ENCODE measurements around the gene IRF5. TPM values are rescaled to one million over a fixed set of nuclear protein-coding genes. Genes with fewer than 3 reads are reported as not detected.

IRF5 gene
- total and polyA plus RNA-seq, 5 donors = 1.6 to 4.6 (median 4.1) TPM

GRCh38 chr7:128933180-128933891 is 4.4 kb upstream of the IRF5 start:
- H3K9me3 ChIP-seq (ENCODE audit: control insufficient read depth, low read length) = no peaks in the 10 kb centered on the region
- intact Hi-C loops (cut with DNase I) = no loop called here
- DNase-seq = no peak

GRCh38 chr7:128934361-128935341 is 3.1 kb upstream of the IRF5 start:
- Histone ChIP-seq H3K4me1 (ENCODE audit: control insufficient read depth, insufficient read depth, low read length) (no peaks in the 10 kb centered on the region), H3K27ac (ENCODE audit: low read length) (no peak overlapping the region), H3K4me3 (ENCODE audit: low read length) (no peak overlapping the region), H3K27me3 (ENCODE audit: control insufficient read depth, insufficient read depth) (no peaks in the 10 kb centered on the region), H3K9me3 (ENCODE audit: control insufficient read depth, low read length) (no peaks in the 10 kb centered on the region)
- intact Hi-C loops (cut with DNase I) = no loop called here
- 65% methylated on average over 14 of the region's 14 CpGs for WGBS
- ATAC-seq (peak; percentile 9 to 28), DNase-seq (peak in 1 of 3 donors; percentile 55)

More at GRCh38 chr7:128933180-128933891, 4.4 kb upstream of the IRF5 start:
- H3K27ac ChIP-seq (ENCODE audit: low read length) = no peak overlapping the region
- peak; percentile 50 to 58 for ATAC-seq
- no peaks in the 10 kb centered on the region for H3K27me3 ChIP-seq (ENCODE audit: control insufficient read depth, insufficient read depth)
- WGBS = 53% methylated on average over 15 of the region's 15 CpGs
- no peaks in the 10 kb centered on the region for H3K4me1 ChIP-seq (ENCODE audit: control insufficient read depth, insufficient read depth, low read length)
- no peak overlapping the region for H3K4me3 ChIP-seq (ENCODE audit: low read length)

GRCh38 chr7:128935342-128935730 is 2.4 kb upstream of the IRF5 start:
- 49% methylated on average over 6 of the region's 6 CpGs for WGBS
- no peak for ATAC-seq
- H3K27ac ChIP-seq (ENCODE audit: low read length) = no peak overlapping the region

GRCh38 chr7:128936798-128937197 is 929 bp upstream of the IRF5 start:
- intact Hi-C loops (cut with DNase I) = no loop called here
- no peaks in the 10 kb centered on the region for H3K9me3 ChIP-seq (ENCODE audit: control insufficient read depth, low read length)
- no peaks in the 10 kb centered on the region for H3K27me3 ChIP-seq (ENCODE audit: control insufficient read depth, insufficient read depth)
- DNase-seq (no peak), ATAC-seq (no peak)
- H3K4me3 ChIP-seq (ENCODE audit: low read length) = no peak overlapping the region
- H3K27ac ChIP-seq (ENCODE audit: low read length) = no peak overlapping the region
- no peaks in the 10 kb centered on the region for H3K4me1 ChIP-seq (ENCODE audit: control insufficient read depth, insufficient read depth, low read length)
- WGBS = 79% methylated on average over 4 of the region's 4 CpGs

More at GRCh38 chr7:128935342-128935730, 2.4 kb upstream of the IRF5 start:
- Histone ChIP-seq H3K4me3 (ENCODE audit: low read length) (no peak overlapping the region), H3K27me3 (ENCODE audit: control insufficient read depth, insufficient read depth) (no peaks in the 10 kb centered on the region), H3K4me1 (ENCODE audit: control insufficient read depth, insufficient read depth, low read length) (no peaks in the 10 kb centered on the region), H3K9me3 (ENCODE audit: control insufficient read depth, low read length) (no peaks in the 10 kb centered on the region)
- no peak for DNase-seq
- intact Hi-C loops (cut with DNase I) = no loop called here

GRCh38 chr7:128937271-128937646 is 468 bp upstream of the IRF5 start:
- Histone ChIP-seq H3K9me3 (ENCODE audit: control insufficient read depth, low read length) (no peaks in the 10 kb centered on the region), H3K4me3 (ENCODE audit: low read length) (no peak overlapping the region), H3K27me3 (ENCODE audit: control insufficient read depth, insufficient read depth) (no peaks in the 10 kb centered on the region), H3K4me1 (ENCODE audit: control insufficient read depth, insufficient read depth, low read length) (no peaks in the 10 kb centered on the region), H3K27ac (ENCODE audit: low read length) (no peak overlapping the region)
- ATAC-seq (no peak), DNase-seq (no peak)
- intact Hi-C loops (cut with DNase I) = no loop called here
- WGBS = 49% methylated on average over 17 of the region's 17 CpGs

- DNase-seq (peak in 2 of 3 donors; percentile 70 to 79), ATAC-seq (peak; percentile 16 to 17)
- Histone ChIP-seq H3K9me3 (ENCODE audit: control insufficient read depth, low read length) (no peaks in the 10 kb centered on the region), H3K4me3 (ENCODE audit: low read length) (peak overlapping the region; percentile 29), H3K4me1 (ENCODE audit: control insufficient read depth, insufficient read depth, low read length) (no peaks in the 10 kb centered on the region), H3K27me3 (ENCODE audit: control insufficient read depth, insufficient read depth) (no peaks in the 10 kb centered on the region), H3K27ac (ENCODE audit: low read length) (no peak overlapping the region)
- intact Hi-C loops (cut with DNase I) = no loop called here
- WGBS = 2% methylated on average over 30 of the region's 30 CpGs
These were observed 882 bp downstream of the IRF5 start for GRCh38 chr7:128938544-128939074.

GRCh38 chr7:128939075-128939860 is 1.5 kb downstream of the IRF5 start:
- intact Hi-C loops (cut with DNase I) = no loop called here
- ATAC-seq = peak; percentile 40 to 45
- H3K9me3 ChIP-seq (ENCODE audit: control insufficient read depth, low read length) = no peaks in the 10 kb centered on the region
- H3K4me1 ChIP-seq (ENCODE audit: control insufficient read depth, insufficient read depth, low read length) = no peaks in the 10 kb centered on the region
- H3K27me3 ChIP-seq (ENCODE audit: control insufficient read depth, insufficient read depth) = no peaks in the 10 kb centered on the region
- H3K4me3 ChIP-seq (ENCODE audit: low read length) = peak overlapping the region; percentile 29
- H3K27ac ChIP-seq (ENCODE audit: low read length) = no peak overlapping the region
- WGBS = 54% methylated on average over 7 of the region's 7 CpGs
- peak in 2 of 3 donors; percentile 68 to 70 for DNase-seq

GRCh38 chr7:128939861-128940410 is 2.2 kb downstream of the IRF5 start:
- no peaks in the 10 kb centered on the region for H3K9me3 ChIP-seq (ENCODE audit: control insufficient read depth, low read length)
- peak in 1 of 2 donors; percentile 24 for ATAC-seq

GRCh38 chr7:128940494-128941322 is 3.0 kb downstream of the IRF5 start:
- 73% methylated on average over 20 of the region's 20 CpGs for WGBS
- DNase-seq (peak; percentile 61 to 86 (median 78)), ATAC-seq (peak; percentile 53 to 63)
- H3K27ac ChIP-seq (ENCODE audit: low read length) = no peak overlapping the region
- H3K9me3 ChIP-seq (ENCODE audit: control insufficient read depth, low read length) = no peaks in the 10 kb centered on the region
- intact Hi-C loops (cut with DNase I) = no loop called here
- H3K4me3 ChIP-seq (ENCODE audit: low read length) = no peak overlapping the region
- no peaks in the 10 kb centered on the region for H3K27me3 ChIP-seq (ENCODE audit: control insufficient read depth, insufficient read depth)
- no peaks in the 10 kb centered on the region for H3K4me1 ChIP-seq (ENCODE audit: control insufficient read depth, insufficient read depth, low read length)

More at GRCh38 chr7:128939861-128940410, 2.2 kb downstream of the IRF5 start:
- H3K4me1 ChIP-seq (ENCODE audit: control insufficient read depth, insufficient read depth, low read length) = no peaks in the 10 kb centered on the region
- H3K27ac ChIP-seq (ENCODE audit: low read length) = no peak overlapping the region
- H3K4me3 ChIP-seq (ENCODE audit: low read length) = no peak overlapping the region
- 71% methylated on average over 18 of the region's 18 CpGs for WGBS
- DNase-seq = peak in 1 of 3 donors; percentile 50
- no peaks in the 10 kb centered on the region for H3K27me3 ChIP-seq (ENCODE audit: control insufficient read depth, insufficient read depth)
- intact Hi-C loops (cut with DNase I) = no loop called here
